ENCODE measurements around the gene NLRP8. TPM values are rescaled to one million over a fixed set of nuclear protein-coding genes. Genes with fewer than 3 reads are reported as not detected.

Gene NLRP8
- total and polyA plus RNA-seq, 2 experiments from 2014 or later = not detected

DNA sequence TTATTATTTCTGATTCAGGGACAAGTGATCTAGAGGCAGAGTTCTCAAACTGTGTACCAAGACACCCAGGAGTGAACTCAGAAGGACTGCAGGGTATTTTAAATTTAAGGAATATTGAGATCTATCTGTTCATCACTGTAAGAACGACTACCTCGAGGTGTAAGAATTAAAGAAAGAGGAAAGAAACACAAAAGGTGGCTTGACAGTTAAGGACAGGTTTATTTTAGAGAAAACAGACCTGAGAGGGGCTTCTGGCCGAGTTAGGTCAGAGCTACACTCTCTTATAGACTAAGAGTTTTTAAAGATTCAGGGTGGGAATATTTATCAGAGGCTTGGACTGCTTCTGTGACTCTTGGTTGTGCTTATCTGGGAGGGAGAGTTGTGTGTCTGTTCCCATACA is 26.4 kb downstream of the NLRP8 start (continued):
- TF ChIP-seq EZH2 (IDR thresholded peaks at IDR 0.05; ENCODE audit: low read depth, unreplicated experiment) = no peak
- no peak for TF ChIP-seq JUNB (IDR thresholded peaks at IDR 0.05; ENCODE audit: unreplicated experiment)
- TF ChIP-seq ZNF331 (CRISPR knock-in tag; IDR thresholded peaks at IDR 0.05; ENCODE audit: low read depth) = no peak
- TF ChIP-seq, protein P1, sequence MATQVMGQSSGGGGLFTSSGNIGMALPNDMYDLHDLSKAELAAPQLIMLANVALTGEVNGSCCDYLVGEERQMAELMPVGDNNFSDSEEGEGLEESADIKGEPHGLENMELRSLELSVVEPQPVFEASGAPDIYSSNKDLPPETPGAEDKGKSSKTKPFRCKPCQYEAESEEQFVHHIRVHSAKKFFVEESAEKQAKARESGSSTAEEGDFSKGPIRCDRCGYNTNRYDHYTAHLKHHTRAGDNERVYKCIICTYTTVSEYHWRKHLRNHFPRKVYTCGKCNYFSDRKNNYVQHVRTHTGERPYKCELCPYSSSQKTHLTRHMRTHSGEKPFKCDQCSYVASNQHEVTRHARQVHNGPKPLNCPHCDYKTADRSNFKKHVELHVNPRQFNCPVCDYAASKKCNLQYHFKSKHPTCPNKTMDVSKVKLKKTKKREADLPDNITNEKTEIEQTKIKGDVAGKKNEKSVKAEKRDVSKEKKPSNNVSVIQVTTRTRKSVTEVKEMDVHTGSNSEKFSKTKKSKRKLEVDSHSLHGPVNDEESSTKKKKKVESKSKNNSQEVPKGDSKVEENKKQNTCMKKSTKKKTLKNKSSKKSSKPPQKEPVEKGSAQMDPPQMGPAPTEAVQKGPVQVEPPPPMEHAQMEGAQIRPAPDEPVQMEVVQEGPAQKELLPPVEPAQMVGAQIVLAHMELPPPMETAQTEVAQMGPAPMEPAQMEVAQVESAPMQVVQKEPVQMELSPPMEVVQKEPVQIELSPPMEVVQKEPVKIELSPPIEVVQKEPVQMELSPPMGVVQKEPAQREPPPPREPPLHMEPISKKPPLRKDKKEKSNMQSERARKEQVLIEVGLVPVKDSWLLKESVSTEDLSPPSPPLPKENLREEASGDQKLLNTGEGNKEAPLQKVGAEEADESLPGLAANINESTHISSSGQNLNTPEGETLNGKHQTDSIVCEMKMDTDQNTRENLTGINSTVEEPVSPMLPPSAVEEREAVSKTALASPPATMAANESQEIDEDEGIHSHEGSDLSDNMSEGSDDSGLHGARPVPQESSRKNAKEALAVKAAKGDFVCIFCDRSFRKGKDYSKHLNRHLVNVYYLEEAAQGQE (IDR thresholded peaks at IDR 0.05; ENCODE audit: unreplicated experiment) = no peak
- TF ChIP-seq NANOG (IDR thresholded peaks at IDR 0.05; ENCODE audit: borderline replicate concordance) = no peak
- TF ChIP-seq, protein P2, sequence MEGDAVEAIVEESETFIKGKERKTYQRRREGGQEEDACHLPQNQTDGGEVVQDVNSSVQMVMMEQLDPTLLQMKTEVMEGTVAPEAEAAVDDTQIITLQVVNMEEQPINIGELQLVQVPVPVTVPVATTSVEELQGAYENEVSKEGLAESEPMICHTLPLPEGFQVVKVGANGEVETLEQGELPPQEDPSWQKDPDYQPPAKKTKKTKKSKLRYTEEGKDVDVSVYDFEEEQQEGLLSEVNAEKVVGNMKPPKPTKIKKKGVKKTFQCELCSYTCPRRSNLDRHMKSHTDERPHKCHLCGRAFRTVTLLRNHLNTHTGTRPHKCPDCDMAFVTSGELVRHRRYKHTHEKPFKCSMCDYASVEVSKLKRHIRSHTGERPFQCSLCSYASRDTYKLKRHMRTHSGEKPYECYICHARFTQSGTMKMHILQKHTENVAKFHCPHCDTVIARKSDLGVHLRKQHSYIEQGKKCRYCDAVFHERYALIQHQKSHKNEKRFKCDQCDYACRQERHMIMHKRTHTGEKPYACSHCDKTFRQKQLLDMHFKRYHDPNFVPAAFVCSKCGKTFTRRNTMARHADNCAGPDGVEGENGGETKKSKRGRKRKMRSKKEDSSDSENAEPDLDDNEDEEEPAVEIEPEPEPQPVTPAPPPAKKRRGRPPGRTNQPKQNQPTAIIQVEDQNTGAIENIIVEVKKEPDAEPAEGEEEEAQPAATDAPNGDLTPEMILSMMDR (conservative IDR thresholded peaks at IDR 0.05; ENCODE audit: low read depth in 2 of 2) = no peak
- TF ChIP-seq POLR2AphosphoS5 (IDR thresholded peaks at IDR 0.05; ENCODE audit: low read depth) = no peak
- TF ChIP-seq, protein P3, sequence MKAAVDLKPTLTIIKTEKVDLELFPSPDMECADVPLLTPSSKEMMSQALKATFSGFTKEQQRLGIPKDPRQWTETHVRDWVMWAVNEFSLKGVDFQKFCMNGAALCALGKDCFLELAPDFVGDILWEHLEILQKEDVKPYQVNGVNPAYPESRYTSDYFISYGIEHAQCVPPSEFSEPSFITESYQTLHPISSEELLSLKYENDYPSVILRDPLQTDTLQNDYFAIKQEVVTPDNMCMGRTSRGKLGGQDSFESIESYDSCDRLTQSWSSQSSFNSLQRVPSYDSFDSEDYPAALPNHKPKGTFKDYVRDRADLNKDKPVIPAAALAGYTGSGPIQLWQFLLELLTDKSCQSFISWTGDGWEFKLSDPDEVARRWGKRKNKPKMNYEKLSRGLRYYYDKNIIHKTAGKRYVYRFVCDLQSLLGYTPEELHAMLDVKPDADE (IDR thresholded peaks at IDR 0.05) = no peak

DNA sequence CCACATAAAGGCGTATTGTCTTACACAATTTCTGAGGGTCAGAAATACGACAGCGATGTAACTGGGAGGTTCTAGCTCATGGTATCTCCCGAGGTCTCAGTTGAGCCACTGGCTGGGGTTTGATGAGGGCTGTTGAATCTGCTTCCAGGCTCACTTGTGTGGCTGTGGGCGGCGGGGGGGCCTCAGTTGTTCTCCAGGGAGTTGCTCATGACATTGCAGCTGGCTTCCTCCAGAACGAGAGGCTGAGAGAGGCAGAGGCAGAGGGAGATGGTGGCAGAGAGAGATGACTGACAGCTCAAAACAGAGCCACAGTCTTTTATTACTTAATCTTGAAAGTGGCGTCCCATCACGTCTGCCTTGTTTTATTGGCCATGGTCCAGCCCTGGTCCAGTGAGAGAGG is 32.8 kb downstream of the NLRP8 start:
- H3K79me2 ChIP-seq (replicated peaks; ENCODE audit: insufficient read depth) = no peaks in the 10 kb centered on the region
- ATAC-seq (no peak), DNase-seq (ENCODE audit: low spot score) (no peak)
- Mint-ChIP-seq H3K4me3 (no peak overlapping the region), H3K4me1 (no peaks in the 10 kb centered on the region), H3K9me3 (peaks cover 84% of the 10 kb centered on the region), H3K27me3 (ENCODE audit: insufficient read depth, low read depth, poor library complexity) (peaks cover 5% of the 10 kb centered on the region), H3K36me3 (ENCODE audit: low read depth) (peaks cover 18% of the 10 kb centered on the region), H3K27ac (no peak overlapping the region)
- no peaks in the 10 kb centered on the region for H3K27me3 ChIP-seq (ENCODE audit: insufficient read depth)
- no peaks in the 10 kb centered on the region for H3F3A ChIP-seq (replicated peaks; ENCODE audit: low read depth)
- TF ChIP-seq CREB1 (CRISPR knock-in tag; IDR thresholded peaks at IDR 0.05; ENCODE audit: low read depth) = no peak
- TF ChIP-seq STAT1 (IDR thresholded peaks at IDR 0.05; ENCODE audit: unreplicated experiment) = no peak
- TF ChIP-seq JUNB (IDR thresholded peaks at IDR 0.05; ENCODE audit: unreplicated experiment) = no peak
- TF ChIP-seq ZNF331 (CRISPR knock-in tag; IDR thresholded peaks at IDR 0.05; ENCODE audit: low read depth) = no peak
- TF ChIP-seq EZH2phosphoT487 (IDR thresholded peaks at IDR 0.05; ENCODE audit: unreplicated experiment) = no peak
- TF ChIP-seq, protein P4, sequence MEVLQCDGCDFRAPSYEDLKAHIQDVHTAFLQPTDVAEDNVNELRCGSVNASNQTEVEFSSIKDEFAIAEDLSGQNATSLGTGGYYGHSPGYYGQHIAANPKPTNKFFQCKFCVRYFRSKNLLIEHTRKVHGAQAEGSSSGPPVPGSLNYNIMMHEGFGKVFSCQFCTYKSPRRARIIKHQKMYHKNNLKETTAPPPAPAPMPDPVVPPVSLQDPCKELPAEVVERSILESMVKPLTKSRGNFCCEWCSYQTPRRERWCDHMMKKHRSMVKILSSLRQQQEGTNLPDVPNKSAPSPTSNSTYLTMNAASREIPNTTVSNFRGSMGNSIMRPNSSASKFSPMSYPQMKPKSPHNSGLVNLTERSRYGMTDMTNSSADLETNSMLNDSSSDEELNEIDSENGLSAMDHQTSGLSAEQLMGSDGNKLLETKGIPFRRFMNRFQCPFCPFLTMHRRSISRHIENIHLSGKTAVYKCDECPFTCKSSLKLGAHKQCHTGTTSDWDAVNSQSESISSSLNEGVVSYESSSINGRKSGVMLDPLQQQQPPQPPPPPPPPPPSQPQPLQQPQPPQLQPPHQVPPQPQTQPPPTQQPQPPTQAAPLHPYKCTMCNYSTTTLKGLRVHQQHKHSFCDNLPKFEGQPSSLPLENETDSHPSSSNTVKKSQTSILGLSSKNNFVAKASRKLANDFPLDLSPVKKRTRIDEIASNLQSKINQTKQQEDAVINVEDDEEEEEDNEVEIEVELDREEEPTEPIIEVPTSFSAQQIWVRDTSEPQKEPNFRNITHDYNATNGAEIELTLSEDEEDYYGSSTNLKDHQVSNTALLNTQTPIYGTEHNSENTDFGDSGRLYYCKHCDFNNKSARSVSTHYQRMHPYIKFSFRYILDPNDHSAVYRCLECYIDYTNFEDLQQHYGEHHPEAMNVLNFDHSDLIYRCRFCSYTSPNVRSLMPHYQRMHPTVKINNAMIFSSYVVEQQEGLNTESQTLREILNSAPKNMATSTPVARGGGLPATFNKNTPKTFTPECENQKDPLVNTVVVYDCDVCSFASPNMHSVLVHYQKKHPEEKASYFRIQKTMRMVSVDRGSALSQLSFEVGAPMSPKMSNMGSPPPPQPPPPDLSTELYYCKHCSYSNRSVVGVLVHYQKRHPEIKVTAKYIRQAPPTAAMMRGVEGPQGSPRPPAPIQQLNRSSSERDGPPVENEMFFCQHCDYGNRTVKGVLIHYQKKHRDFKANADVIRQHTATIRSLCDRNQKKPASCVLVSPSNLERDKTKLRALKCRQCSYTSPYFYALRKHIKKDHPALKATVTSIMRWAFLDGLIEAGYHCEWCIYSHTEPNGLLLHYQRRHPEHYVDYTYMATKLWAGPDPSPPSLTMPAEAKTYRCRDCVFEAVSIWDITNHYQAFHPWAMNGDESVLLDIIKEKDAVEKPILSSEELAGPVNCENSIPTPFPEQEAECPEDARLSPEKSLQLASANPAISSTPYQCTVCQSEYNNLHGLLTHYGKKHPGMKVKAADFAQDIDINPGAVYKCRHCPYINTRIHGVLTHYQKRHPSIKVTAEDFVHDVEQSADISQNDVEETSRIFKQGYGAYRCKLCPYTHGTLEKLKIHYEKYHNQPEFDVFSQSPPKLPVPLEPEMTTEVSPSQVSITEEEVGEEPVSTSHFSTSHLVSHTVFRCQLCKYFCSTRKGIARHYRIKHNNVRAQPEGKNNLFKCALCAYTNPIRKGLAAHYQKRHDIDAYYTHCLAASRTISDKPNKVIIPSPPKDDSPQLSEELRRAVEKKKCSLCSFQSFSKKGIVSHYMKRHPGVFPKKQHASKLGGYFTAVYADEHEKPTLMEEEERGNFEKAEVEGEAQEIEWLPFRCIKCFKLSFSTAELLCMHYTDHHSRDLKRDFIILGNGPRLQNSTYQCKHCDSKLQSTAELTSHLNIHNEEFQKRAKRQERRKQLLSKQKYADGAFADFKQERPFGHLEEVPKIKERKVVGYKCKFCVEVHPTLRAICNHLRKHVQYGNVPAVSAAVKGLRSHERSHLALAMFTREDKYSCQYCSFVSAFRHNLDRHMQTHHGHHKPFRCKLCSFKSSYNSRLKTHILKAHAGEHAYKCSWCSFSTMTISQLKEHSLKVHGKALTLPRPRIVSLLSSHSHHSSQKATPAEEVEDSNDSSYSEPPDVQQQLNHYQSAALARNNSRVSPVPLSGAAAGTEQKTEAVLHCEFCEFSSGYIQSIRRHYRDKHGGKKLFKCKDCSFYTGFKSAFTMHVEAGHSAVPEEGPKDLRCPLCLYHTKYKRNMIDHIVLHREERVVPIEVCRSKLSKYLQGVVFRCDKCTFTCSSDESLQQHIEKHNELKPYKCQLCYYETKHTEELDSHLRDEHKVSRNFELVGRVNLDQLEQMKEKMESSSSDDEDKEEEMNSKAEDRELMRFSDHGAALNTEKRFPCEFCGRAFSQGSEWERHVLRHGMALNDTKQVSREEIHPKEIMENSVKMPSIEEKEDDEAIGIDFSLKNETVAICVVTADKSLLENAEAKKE (CRISPR knock-in tag; IDR thresholded peaks at IDR 0.05) = no peak
- no peak overlapping the region for H3K4me3 ChIP-seq
- H3K36me3 ChIP-seq (ENCODE audit: insufficient read depth) = no peaks in the 10 kb centered on the region
- H4K20me1 ChIP-seq (replicated peaks; ENCODE audit: insufficient read depth) = no peaks in the 10 kb centered on the region
- no peak overlapping the region for H3K4me2 ChIP-seq
- H3K4me1 ChIP-seq (ENCODE audit: insufficient read depth) = no peaks in the 10 kb centered on the region
- no peak overlapping the region for H3K27ac ChIP-seq (ENCODE audit: low read depth)
- no peak overlapping the region for H2AFZ ChIP-seq
- H3K9me2 ChIP-seq (ENCODE audit: insufficient read depth) = no peaks in the 10 kb centered on the region
